CD14-positive monocyte (primary cell): Measurements from ENCODE around the gene RAPGEF6. TPM values are rescaled to one million over a fixed set of nuclear protein-coding genes. Genes with fewer than 3 reads are reported as not detected.

Source experiments
- DNase-seq, 3 donors: peaks; one replicate each; pipeline ENCODE4 v3.0.0-alpha.2; 2011 to 2022
- H2AFZ ChIP-seq: 2 replicates; pipeline ENCODE4 v1.6.0; 2012; ENCODE audit warnings: mild to moderate bottlenecking, low read depth, low read length, inconsistent platforms; ENCODE audit not compliant: insufficient read depth, poor library complexity, severe bottlenecking
- H3K27ac ChIP-seq, 2 donors: 1 replicate in 1 of 2; 2 replicates in 1 of 2; pipeline ENCODE4 v1.5.1; 2012 to 2013; ENCODE audit warnings: low read length in 2 of 2, control low read depth in 1 of 2, inconsistent platforms in 1 of 2, low read depth in 1 of 2, mild to moderate bottlenecking in 1 of 2
- H3K27me3 ChIP-seq, 2 donors: one replicate each; pipeline versions ENCODE4 v1.6.0 to v1.6.1; 2011 to 2013; ENCODE audit warnings: low read length in 2 of 2; ENCODE audit not compliant: control insufficient read depth in 2 of 2, insufficient read depth in 2 of 2
- H3K36me3 ChIP-seq, 2 donors: replicated peaks in 1 of 2; 1 replicate in 1 of 2; 2 replicates in 1 of 2; pipeline versions ENCODE4 v1.5.1 to v1.6.1; 2012 to 2013; ENCODE audit warnings: low read length in 2 of 2, control low read depth in 1 of 2, inconsistent platforms in 1 of 2, mild to moderate bottlenecking in 1 of 2; ENCODE audit not compliant: insufficient read depth in 2 of 2, control insufficient read depth in 1 of 2
- H3K4me1 ChIP-seq, 2 donors: 1 replicate in 1 of 2; 2 replicates in 1 of 2; pipeline versions ENCODE4 v1.5.1 to v1.6.1; 2012 to 2013; ENCODE audit warnings: low read length in 2 of 2, control low read depth in 1 of 2, inconsistent platforms in 1 of 2, mild to moderate bottlenecking in 1 of 2, moderate library complexity in 1 of 2; ENCODE audit not compliant: insufficient read depth in 2 of 2, control insufficient read depth in 1 of 2
- H3K4me2 ChIP-seq: replicated peaks from 2 replicates; pipeline ENCODE3; 2012; ENCODE audit warnings: low read length, moderate library complexity, mild to moderate bottlenecking; ENCODE audit not compliant: poor library complexity, severe bottlenecking; ENCODE audit errors: extremely low read depth
- H3K4me3 ChIP-seq, 3 experiments: fragments of 200-600 bp in 1 of 3; sonication (generic) in 1 of 3; replicated peaks in 1 of 3; 1 replicate in 2 of 3; 2 replicates in 1 of 3; pipeline ENCODE4 v1.5.1; 2011 to 2013; ENCODE audit warnings: low read length in 3 of 3, mild to moderate bottlenecking in 3 of 3, control low read depth in 2 of 3, low read depth in 2 of 3, inconsistent platforms in 1 of 3, moderate library complexity in 1 of 3
- H3K79me2 ChIP-seq: 2 replicates; pipeline ENCODE4 v1.6.0; 2012; ENCODE audit warnings: mild to moderate bottlenecking, control low read depth, inconsistent platforms, low read length, moderate library complexity; ENCODE audit not compliant: insufficient read depth
- H3K9ac ChIP-seq: 2 replicates; pipeline ENCODE4 v1.6.0; 2017; ENCODE audit warnings: low read length, mild to moderate bottlenecking; ENCODE audit not compliant: insufficient read depth, poor library complexity, severe bottlenecking
- H3K9me3 ChIP-seq, 2 donors: replicated peaks in 1 of 2; 1 replicate in 1 of 2; 2 replicates in 1 of 2; pipeline versions ENCODE4 v1.5.1 to v1.6.1; 2012 to 2013; ENCODE audit warnings: low read length in 2 of 2, control low read depth in 1 of 2; ENCODE audit not compliant: control insufficient read depth in 1 of 2, insufficient read depth in 1 of 2
- H4K20me1 ChIP-seq: 2 replicates; pipeline ENCODE4 v1.6.0; 2012; ENCODE audit warnings: mild to moderate bottlenecking, low read length, control low read depth, moderate library complexity; ENCODE audit not compliant: insufficient read depth
- H3K27ac Mint-ChIP-seq, 7 donors: one replicate each; pipeline ENCODE4 v1.8.0; 2020; ENCODE audit warnings: mild to moderate bottlenecking in 7 of 7, mixed read lengths in 7 of 7, moderate library complexity in 6 of 7, inconsistent platforms in 2 of 7
- H3K27me3 Mint-ChIP-seq, 3 donors: one replicate each; pipeline ENCODE4 v1.8.0; 2021 to 2022; ENCODE audit warnings: low read depth in 3 of 3, mild to moderate bottlenecking in 3 of 3, mixed read lengths in 3 of 3, moderate library complexity in 3 of 3, inconsistent platforms in 1 of 3
- H3K36me3 Mint-ChIP-seq, 2 donors: one replicate each; pipeline ENCODE4 v1.8.0; 2020; ENCODE audit warnings: mixed read lengths in 2 of 2, inconsistent platforms in 1 of 2, mild to moderate bottlenecking in 1 of 2
- H3K4me1 Mint-ChIP-seq: one replicate; pipeline ENCODE4 v1.8.0; 2020; ENCODE audit warnings: mild to moderate bottlenecking, mixed read lengths
- H3K4me3 Mint-ChIP-seq, 2 donors: one replicate each; pipeline ENCODE4 v1.8.0; 2020; ENCODE audit warnings: mild to moderate bottlenecking in 2 of 2, mixed read lengths in 2 of 2, moderate library complexity in 1 of 2
- H3K9me3 Mint-ChIP-seq, 7 donors: one replicate each; pipeline ENCODE4 v1.8.0; 2020 to 2022; ENCODE audit warnings: mixed read lengths in 7 of 7, mild to moderate bottlenecking in 6 of 7, moderate library complexity in 6 of 7, inconsistent platforms in 2 of 7
- CTCF ChIP-seq: fragments of 200-600 bp; IDR thresholded peaks from one replicate; pipeline ENCODE4 v1.8.0; 2022; ENCODE audit warnings: antibody characterized with exemption, mild to moderate bottlenecking
- WGBS: methylation state at CpG from one replicate; pipeline ENCODE4 v1.1.5; 2013; ENCODE audit warnings: missing lambda C conversion rate; ENCODE audit not compliant: insufficient coverage; 5-methylcytosine and 5-hydroxymethylcytosine counted together
- intact Hi-C, 2 donors: fragments of 100-400 bp; cut with micrococcal nuclease; formaldehyde crosslinking; loops; one replicate each; pipeline versions ENCODE4 v1.15.0 to v1.15.1; 2023
- polyA plus RNA-seq, 3 donors: library from polyadenylated mRNA; depleted of rRNA in 1 of 3; unstranded in 2 of 3; stranded (reverse) in 1 of 3; fragments of 300-500 nt in 2 of 3; fragments of >200 nt in 1 of 3; fragmentation: Illumina TruSeq in 2 of 3; gene quantifications; 1 replicate in 2 of 3; 2 replicates in 1 of 3; pipeline ENCODE4 v1.2.3, GENCODE V29; 2012 to 2021

Gene RAPGEF6
- polyA plus RNA-seq, 3 donors: 2.9 to 4.8 (median 4.8) TPM

DNA sequence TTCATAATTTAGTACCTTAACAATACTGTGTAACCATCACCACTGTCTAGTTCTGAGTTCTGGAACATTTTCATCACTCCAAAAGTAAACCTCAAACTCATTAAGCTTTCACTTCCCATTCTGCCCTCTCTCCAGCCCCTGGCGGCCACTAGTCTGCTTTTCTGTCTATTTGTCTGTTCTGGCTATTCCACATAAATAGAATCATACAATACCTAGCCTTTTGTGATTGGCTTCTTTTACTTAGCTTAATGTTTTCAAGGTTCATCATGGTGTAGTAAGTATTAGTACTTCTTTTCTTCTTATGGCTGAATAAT lies 138.7 kb downstream of the RAPGEF6 start:
- peaks cover 39 to 46% of the 10 kb centered on the region in 2 donors for H3K36me3 Mint-ChIP-seq
- peak overlapping the region in 2 of 7 donors; percentile 70 to 80 for H3K27ac Mint-ChIP-seq
- intact Hi-C loops: loop anchor here in 1 of 2 donors (5.0 kb wide), 1 partner anchor 41 kb away; no protein-coding TSS in a partner anchor
- Histone ChIP-seq H3K36me3 (peaks cover 9 to 36% of the 10 kb centered on the region in 2 donors), H3K27ac (peak overlapping the region in 1 of 2 donors; percentile 13), H3K27me3 (no peaks in the 10 kb centered on the region), H3K9me3 (no peaks in the 10 kb centered on the region), H3K4me3 (no peak overlapping the region), H3K9ac (no peak overlapping the region), H3K79me2 (no peaks in the 10 kb centered on the region), H3K4me2 (no peak overlapping the region), H2AFZ (no peak overlapping the region), H4K20me1 (no peaks in the 10 kb centered on the region), H3K4me1 (peaks cover 25 to 30% of the 10 kb centered on the region in 2 donors)
- no peaks in the 10 kb centered on the region for H3K9me3 Mint-ChIP-seq
- H3K4me3 Mint-ChIP-seq: no peak overlapping the region
- peaks cover 18% of the 10 kb centered on the region for H3K4me1 Mint-ChIP-seq
- peak; percentile 36 to 43 (median 37) for DNase-seq
- peak; percentile 61 for TF ChIP-seq CTCF
- H3K27me3 Mint-ChIP-seq: no peaks in the 10 kb centered on the region
- no CpG with 5 or more reads among the region's 1 CpG for WGBS

GRCh38 chr5:131495536-131496399 lies 139.3 kb downstream of the RAPGEF6 start:
- peaks cover 40 to 46% of the 10 kb centered on the region in 2 donors for H3K36me3 Mint-ChIP-seq
- H3K27me3 Mint-ChIP-seq: no peaks in the 10 kb centered on the region
- intact Hi-C loops: loop anchor here in 1 of 2 donors (5.0 kb wide), 1 partner anchor 42 kb away; no protein-coding TSS in a partner anchor
- H4K20me1 ChIP-seq: no peaks in the 10 kb centered on the region
- peaks cover 18% of the 10 kb centered on the region for H3K4me1 Mint-ChIP-seq
- H3K27me3 ChIP-seq: no peaks in the 10 kb centered on the region
- H3K9ac ChIP-seq: no peak overlapping the region
- no peak overlapping the region for H3K4me3 Mint-ChIP-seq
- no peak for DNase-seq
- no peaks in the 10 kb centered on the region for H3K9me3 ChIP-seq
- H3K9me3 Mint-ChIP-seq: no peaks in the 10 kb centered on the region
- TF ChIP-seq CTCF: no peak
- H2AFZ ChIP-seq: no peak overlapping the region
- 90% methylated on average over 2 of the region's 8 CpGs for WGBS
- H3K4me1 ChIP-seq: peaks cover 25 to 30% of the 10 kb centered on the region in 2 donors
- no peak overlapping the region for H3K4me2 ChIP-seq
- H3K27ac Mint-ChIP-seq: peak overlapping the region in 1 of 7 donors; percentile 25
- H3K36me3 ChIP-seq: peaks cover 9 to 42% of the 10 kb centered on the region in 2 donors
- no peak overlapping the region for H3K4me3 ChIP-seq
- H3K27ac ChIP-seq: no peak overlapping the region
- H3K79me2 ChIP-seq: no peaks in the 10 kb centered on the region
